Natural killer cell (primary cell): ENCODE data around the gene FXN. TPM values are rescaled to one million over a fixed set of nuclear protein-coding genes. Genes with fewer than 3 reads are reported as not detected.
A peak's percentile ranks its signal among the peaks of the same experiment; 100 is the strongest.

Experiments
- ATAC-seq, 3 donors: fragments of 150-1000 bp in 2 of 3; fragments of 200-7000 bp in 1 of 3; cut with Tn5 transposase; 1 replicate in 1 of 3; 2 replicates in 2 of 3; pipeline ENCODE4 v1.10.0; 2021; ENCODE audit warnings: mild to moderate bottlenecking in 2 of 3, moderate library complexity in 2 of 3
- DNase-seq, 2 donors: peaks; one replicate each; pipeline versions ENCODE4 v3.0.0 to v3.0.0-alpha.2; 2013 to 2021; ENCODE audit warnings: mixed read lengths in 1 of 2
- H3K27ac ChIP-seq: one replicate; pipeline ENCODE4 v1.5.1; 2013; ENCODE audit warnings: mild to moderate bottlenecking, low read length
- H3K27me3 ChIP-seq: one replicate; pipeline ENCODE4 v1.6.1; 2013; ENCODE audit warnings: low read length; ENCODE audit not compliant: control insufficient read depth, insufficient read depth
- H3K36me3 ChIP-seq: one replicate; pipeline ENCODE4 v1.6.1; 2013; ENCODE audit warnings: low read length; ENCODE audit not compliant: control insufficient read depth, insufficient read depth
- H3K4me1 ChIP-seq: one replicate; pipeline ENCODE4 v1.6.1; 2013; ENCODE audit warnings: low read length; ENCODE audit not compliant: control insufficient read depth, insufficient read depth
- H3K4me3 ChIP-seq: one replicate; pipeline ENCODE4 v1.5.1; 2013; ENCODE audit warnings: low read length
- H3K9me3 ChIP-seq: one replicate; pipeline ENCODE4 v1.6.1; 2013; ENCODE audit warnings: low read length; ENCODE audit not compliant: control insufficient read depth, insufficient read depth
- H3K27ac Mint-ChIP-seq, 2 donors: one replicate each; pipeline ENCODE4 v1.8.0; 2022; ENCODE audit warnings: mild to moderate bottlenecking in 2 of 2, mixed read lengths in 2 of 2, moderate library complexity in 1 of 2
- H3K27me3 Mint-ChIP-seq, 2 donors: one replicate each; pipeline ENCODE4 v1.8.0; 2022; ENCODE audit warnings: low read depth in 2 of 2, mixed read lengths in 2 of 2
- H3K36me3 Mint-ChIP-seq: one replicate; pipeline ENCODE4 v1.8.0; 2022; ENCODE audit warnings: mixed read lengths
- H3K4me1 Mint-ChIP-seq, 2 donors: one replicate each; pipeline ENCODE4 v1.8.0; 2022; ENCODE audit warnings: mixed read lengths in 2 of 2
- H3K4me3 Mint-ChIP-seq: one replicate; pipeline ENCODE4 v1.8.0; 2022; ENCODE audit warnings: mild to moderate bottlenecking, moderate library complexity, mixed read lengths
- H3K9me3 Mint-ChIP-seq, 2 donors: one replicate each; pipeline ENCODE4 v1.8.0; 2022; ENCODE audit warnings: mixed read lengths in 2 of 2
- CTCF ChIP-seq: fragments of 200-600 bp; IDR thresholded peaks from one replicate; pipeline ENCODE4 v1.8.0; 2022; ENCODE audit warnings: antibody characterized with exemption
- WGBS: methylation state at CpG from one replicate; pipeline ENCODE4 v1.1.7; 2013; ENCODE audit warnings: missing lambda C conversion rate; ENCODE audit not compliant: insufficient coverage; 5-methylcytosine and 5-hydroxymethylcytosine counted together
- intact Hi-C: fragments of 100-400 bp; cut with micrococcal nuclease; formaldehyde crosslinking; loops from one replicate; pipeline ENCODE4 v1.14.2; 2022
- total RNA-seq, 4 donors: library from RNA; stranded (reverse); fragments of 120-200 nt in 1 of 4; gene quantifications; one replicate each; pipeline versions ENCODE4 v1.2.3 to v1.2.4, GENCODE V29; 2013 to 2022

The FXN gene
- total RNA-seq, 3 donors from 2014 or later (not counting 1 experiment from before 2014, with no cell fraction given) = 11.5 to 19.4 (median 18.9) TPM

DNA sequence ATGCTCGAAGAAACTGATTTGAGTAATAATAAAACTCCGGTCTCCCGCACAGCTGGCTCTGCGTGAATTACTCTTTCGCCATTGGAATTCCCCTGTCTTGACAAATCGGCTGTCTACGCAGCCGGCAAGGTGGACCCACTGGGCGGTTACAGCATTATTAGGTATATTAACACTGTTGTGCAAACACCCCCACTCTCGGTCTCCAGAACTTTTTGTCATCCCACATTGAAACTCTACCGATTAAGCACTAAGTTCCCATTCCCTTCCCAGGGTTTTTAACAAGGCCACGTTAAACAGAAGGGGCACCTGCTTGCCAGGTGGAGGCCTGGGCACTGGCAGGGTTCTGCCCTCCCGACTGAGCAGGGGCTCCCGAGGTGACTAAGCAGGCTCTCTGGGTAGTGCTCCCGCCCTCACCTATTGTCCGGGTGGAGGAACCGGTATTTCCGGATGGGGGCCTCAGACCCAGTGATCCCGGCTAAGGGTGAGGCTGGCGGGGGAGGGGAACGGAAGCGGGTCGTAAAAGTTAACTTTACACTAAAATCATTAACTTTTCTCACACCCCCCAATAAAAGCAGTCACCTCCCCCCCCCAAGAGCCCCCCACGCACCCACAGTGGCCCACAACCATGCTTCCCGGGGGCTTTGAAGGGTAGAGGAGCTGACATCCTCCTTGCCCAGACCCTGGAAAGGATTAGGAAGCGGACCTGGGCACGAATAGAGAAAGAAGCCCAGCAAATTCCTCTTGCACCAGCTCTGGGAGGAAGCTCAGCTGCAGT, 85.0 kb downstream of the FXN start:
- Mint-ChIP-seq H3K36me3 (no peaks in the 10 kb centered on the region), H3K4me3 (peak overlapping the region; percentile 94), H3K9me3 (no peaks in the 10 kb centered on the region), H3K4me1 (peaks cover 10 to 21% of the 10 kb centered on the region in 2 donors), H3K27ac (no peak overlapping the region), H3K27me3 (no peaks in the 10 kb centered on the region)
- TF ChIP-seq CTCF = no peak
- intact Hi-C loops = no loop called here
- 43% methylated on average over 24 of the region's 27 CpGs for WGBS
- Histone ChIP-seq H3K27me3 (no peaks in the 10 kb centered on the region), H3K4me1 (peaks cover 20% of the 10 kb centered on the region), H3K36me3 (no peaks in the 10 kb centered on the region), H3K4me3 (peak overlapping the region; percentile 28), H3K9me3 (no peaks in the 10 kb centered on the region), H3K27ac (no peak overlapping the region)
- DNase-seq = peak in 1 of 2 donors; percentile 5
- no peak for ATAC-seq

DNA sequence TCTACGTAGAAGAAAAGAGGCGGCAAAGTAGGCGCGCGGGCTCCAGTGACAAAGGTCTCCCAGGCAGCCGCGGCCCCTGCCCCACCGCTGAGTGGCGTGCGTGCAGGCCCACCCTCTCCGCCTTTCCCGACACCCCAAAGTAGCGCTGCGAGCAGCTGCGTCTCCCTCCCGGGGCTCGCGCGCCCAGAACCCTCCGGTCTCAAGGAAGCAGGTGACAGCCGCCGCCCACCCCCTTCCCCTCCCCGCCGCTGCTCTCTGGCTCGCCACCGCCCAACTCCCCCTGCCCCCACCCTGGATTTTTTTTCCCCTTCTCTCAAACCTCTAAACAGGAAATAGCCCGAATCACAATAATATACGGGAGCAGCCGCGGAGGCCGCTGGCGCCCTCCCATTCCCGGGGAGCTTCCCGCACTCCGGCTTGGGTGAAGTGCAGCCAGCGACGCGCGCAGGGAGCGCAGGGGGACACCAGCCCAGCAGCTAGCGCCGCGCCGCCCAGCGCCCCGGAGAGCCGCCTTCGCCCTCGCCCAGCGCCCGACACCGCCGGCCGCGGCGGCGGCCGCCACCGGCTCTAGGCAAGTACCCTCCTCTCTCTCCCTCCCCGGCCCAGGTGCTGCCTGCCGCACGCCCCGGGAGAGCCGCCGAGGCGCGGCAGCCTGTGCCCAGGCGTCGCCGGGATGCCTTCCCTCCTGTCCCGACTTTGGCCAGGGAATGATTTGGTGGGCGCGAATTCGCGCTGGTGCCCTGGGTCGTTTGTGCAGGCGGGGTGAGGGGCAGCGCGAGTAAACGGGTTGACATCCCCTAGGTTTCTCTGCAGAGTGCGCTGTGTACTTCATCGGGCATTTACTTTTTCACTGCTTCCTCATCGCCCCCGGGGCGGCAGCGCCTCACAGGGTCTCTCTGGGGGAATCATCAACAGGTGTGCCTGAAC, 85.9 kb downstream of the FXN start:
- H3K27ac ChIP-seq = no peak overlapping the region
- intact Hi-C loops = no loop called here
- ATAC-seq (peak; percentile 64 to 77 (median 67)), DNase-seq (peak; percentile 21 to 38)
- H3K36me3 Mint-ChIP-seq = no peaks in the 10 kb centered on the region
- H3K27ac Mint-ChIP-seq = peak overlapping the region in 1 of 2 donors; percentile 79
- peaks cover 20% of the 10 kb centered on the region for H3K4me1 ChIP-seq
- WGBS = under 1% methylated on average over 86 of the region's 86 CpGs
- no peak for TF ChIP-seq CTCF
- peak overlapping the region; percentile 49 for H3K4me3 ChIP-seq
- H3K27me3 Mint-ChIP-seq = no peaks in the 10 kb centered on the region
- H3K4me3 Mint-ChIP-seq = peak overlapping the region; percentile 94
- H3K9me3 Mint-ChIP-seq = no peaks in the 10 kb centered on the region
- peaks cover 10 to 21% of the 10 kb centered on the region in 2 donors for H3K4me1 Mint-ChIP-seq
- no peaks in the 10 kb centered on the region for H3K9me3 ChIP-seq
- H3K27me3 ChIP-seq = no peaks in the 10 kb centered on the region
- H3K36me3 ChIP-seq = no peaks in the 10 kb centered on the region

DNA sequence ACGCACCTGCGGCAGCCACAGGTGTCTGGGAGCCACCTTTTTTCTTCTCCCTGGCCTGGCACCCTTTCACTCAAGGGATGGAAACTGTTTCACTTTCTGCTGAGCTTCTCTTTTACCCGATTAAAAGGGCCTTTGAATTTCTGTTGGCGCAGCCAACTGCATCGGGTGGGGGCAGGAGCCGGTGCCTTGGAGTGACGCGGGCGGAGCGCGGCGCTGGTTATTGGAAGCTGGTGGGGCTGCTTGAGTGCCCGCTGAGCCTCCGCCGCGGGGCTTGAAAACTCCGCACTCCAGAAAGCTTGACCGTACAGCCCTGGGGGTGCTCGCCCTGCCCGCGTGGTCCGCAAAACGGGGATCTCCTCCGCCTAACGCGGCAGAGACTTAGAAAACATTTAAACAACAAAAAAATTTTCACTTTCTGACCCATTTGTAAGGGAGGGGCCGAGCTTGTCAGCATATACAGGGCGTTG, 86.6 kb downstream of the FXN start:
- peak; percentile 70 to 77 (median 72) for ATAC-seq
- no peaks in the 10 kb centered on the region for H3K36me3 ChIP-seq
- no peaks in the 10 kb centered on the region for H3K27me3 ChIP-seq
- Mint-ChIP-seq H3K9me3 (no peaks in the 10 kb centered on the region), H3K36me3 (no peaks in the 10 kb centered on the region), H3K4me1 (peaks cover 10 to 21% of the 10 kb centered on the region in 2 donors), H3K4me3 (peak overlapping the region; percentile 94), H3K27me3 (no peaks in the 10 kb centered on the region), H3K27ac (peak overlapping the region in 1 of 2 donors; percentile 79)
- no peak for TF ChIP-seq CTCF
- WGBS = 1% methylated on average over 28 of the region's 28 CpGs
- H3K4me3 ChIP-seq = peak overlapping the region; percentile 49
- peaks cover 20% of the 10 kb centered on the region for H3K4me1 ChIP-seq
- intact Hi-C loops = no loop called here
- no peak overlapping the region for H3K27ac ChIP-seq
- DNase-seq = peak; percentile 22 to 59
- no peaks in the 10 kb centered on the region for H3K9me3 ChIP-seq
